CD4-positive, alpha-beta T cell treated with Interleukin-15 for 1 hour (primary cell): Measurements from ENCODE around the gene AIFM2.
"Not testable (repeated sequence)": the region's sequence is repeated elsewhere in the genome, so short reads cannot be mapped to it uniquely, and the experiment has no call there.

ENCODE experiments used
- DNase-seq: peaks from one replicate; pipeline ENCODE4 v3.0.0-alpha.2; 2020

AIFM2 gene

GRCh38 chr10:70090951-70091350, 41.7 kb downstream of the AIFM2 start:
- no peak for DNase-seq

GRCh38 chr10:70090013-70090412, 42.6 kb downstream of the AIFM2 start:
- DNase-seq: no peak

- DNase-seq: no peak
These were observed 44.3 kb downstream of the AIFM2 start for GRCh38 chr10:70088308-70088698.

DNA sequence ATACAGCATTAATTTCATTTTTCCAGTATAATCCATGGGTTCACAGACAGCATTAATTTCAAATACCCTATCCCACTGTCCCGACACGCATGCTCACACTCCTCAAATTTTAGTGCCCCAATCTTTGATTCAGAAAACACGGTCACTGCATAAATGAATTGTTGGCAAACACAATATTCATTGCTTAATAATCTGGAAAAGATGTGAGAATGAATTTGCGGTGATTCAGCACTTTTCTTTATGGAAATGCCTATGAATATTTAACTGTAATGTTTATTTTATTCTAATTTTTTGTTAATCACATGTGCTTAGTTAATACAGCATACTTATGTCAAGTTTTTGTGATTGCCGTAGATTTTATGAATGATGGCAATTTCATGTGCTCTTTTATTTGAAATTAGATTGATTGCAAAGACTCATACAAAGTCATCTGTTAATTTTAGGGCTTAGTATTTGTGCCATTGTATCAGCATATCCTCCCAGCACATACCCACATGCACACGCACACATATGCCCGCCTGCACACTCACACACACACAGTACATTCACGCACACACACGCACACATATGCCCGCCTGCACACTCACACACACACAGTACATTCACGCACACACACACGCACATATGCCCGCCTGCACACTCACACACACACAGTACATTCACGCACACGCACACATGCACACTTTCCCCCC, 44.9 kb downstream of the AIFM2 start:
- DNase-seq: no peak

GRCh38 chr10:70085975-70086613, 46.5 kb downstream of the AIFM2 start:
- DNase-seq: no peak

DNA sequence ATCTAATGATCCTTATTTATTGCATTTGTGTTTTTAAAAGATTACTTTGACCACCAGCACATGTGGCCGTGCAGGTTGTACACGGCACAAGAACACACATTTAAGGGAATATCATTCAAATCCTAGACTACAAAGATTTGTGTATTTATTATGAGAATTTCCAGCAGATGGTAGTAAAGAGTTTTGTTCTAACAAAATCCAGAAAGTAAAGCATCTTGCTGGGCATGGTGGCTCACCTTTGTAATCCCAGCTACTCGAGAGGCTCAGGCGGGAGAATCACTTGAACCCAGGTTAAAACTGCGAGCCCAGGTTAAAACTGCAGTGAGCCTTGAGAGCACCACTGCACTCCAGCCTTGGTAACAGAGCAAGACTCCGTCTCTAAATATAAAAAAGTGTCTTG, 48.4 kb downstream of the AIFM2 start:
- DNase-seq: no peak

GRCh38 chr10:70080789-70081188, 51.8 kb downstream of the AIFM2 start:
- not testable (repeated sequence) for DNase-seq

GRCh38 chr10:70078937-70079336, 53.7 kb downstream of the AIFM2 start:
- no peak for DNase-seq

- no peak for DNase-seq
These were observed 54.3 kb downstream of the AIFM2 start for GRCh38 chr10:70078329-70078728.

DNA sequence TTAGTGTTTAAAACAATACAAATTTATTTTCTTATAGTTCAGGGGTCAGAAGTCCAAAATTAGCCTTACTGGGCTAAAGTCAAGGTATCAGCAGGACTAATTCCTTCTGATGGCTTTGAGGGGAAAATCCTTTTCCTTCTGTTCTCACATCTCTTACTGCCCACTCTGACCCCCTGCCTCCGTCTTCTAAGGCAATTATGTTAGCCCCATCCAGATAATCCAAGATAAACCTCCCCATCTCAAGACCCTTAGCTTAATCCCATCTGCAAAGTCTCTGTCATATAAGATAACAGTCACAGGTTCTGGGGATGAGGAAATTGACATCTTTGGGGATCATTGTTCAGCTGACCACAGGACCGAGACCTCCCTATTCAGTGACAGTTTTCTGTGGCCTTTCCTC, 57.7 kb downstream of the AIFM2 start:
- DNase-seq: no peak

GRCh38 chr10:70074165-70074564, 58.5 kb downstream of the AIFM2 start:
- no peak for DNase-seq

GRCh38 chr10:70070834-70071233, 61.8 kb downstream of the AIFM2 start:
- DNase-seq: no peak

- no peak for DNase-seq
These were observed 63.3 kb downstream of the AIFM2 start for GRCh38 chr10:70069346-70069745.

- DNase-seq: no peak
These were observed 63.7 kb downstream of the AIFM2 start for GRCh38 chr10:70068925-70069324.

DNA sequence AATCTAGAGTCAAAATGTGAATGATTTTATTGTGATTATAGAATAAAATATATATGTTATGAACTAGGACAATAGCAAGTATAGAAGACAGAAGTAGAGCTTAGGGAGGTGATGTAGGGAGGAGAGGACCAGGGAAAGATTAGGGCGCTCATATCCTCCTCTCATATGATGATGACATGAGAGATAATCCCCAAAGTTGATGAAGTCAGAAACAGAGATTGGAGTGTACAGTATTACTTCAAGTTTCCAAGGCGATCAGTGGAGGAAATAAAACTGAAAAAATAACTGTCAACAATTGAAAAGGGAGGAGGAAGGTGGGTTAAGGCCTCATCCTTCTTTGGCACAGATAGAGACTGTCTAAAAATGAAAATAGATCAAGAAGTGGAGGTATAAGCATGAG, 65.0 kb downstream of the AIFM2 start:
- no peak for DNase-seq

- no peak for DNase-seq
These were observed 66.4 kb downstream of the AIFM2 start for GRCh38 chr10:70066190-70066589.

GRCh38 chr10:70064486-70064885, 68.1 kb downstream of the AIFM2 start:
- DNase-seq: no peak

- no peak for DNase-seq
These were observed 69.1 kb downstream of the AIFM2 start for GRCh38 chr10:70063418-70064098.
